ENCODE measurements around the gene PPIL1.

GRCh38 chr6:36834576-36835341 lies 39.8 kb downstream of the PPIL1 start:
- TF ChIP-seq CTCF (IDR thresholded peaks at IDR 0.05), result no peak
- no peak for TF ChIP-seq POLR2A (IDR thresholded peaks at IDR 0.05)

Data from Peyer's patch (tissue), 4 donors.